AG09319 (cell line): ENCODE results near the gene PITPNM3.
"Not testable (repeated sequence)": the region's sequence is repeated elsewhere in the genome, so short reads cannot be mapped to it uniquely, and the experiment has no call there.

Experiments used
- DNase-seq: peaks from one replicate; pipeline ENCODE4 v3.0.0-alpha.2; 2010; ENCODE audit warnings: low read depth; ENCODE audit errors: extremely low read depth
- CTCF ChIP-seq: IDR thresholded peaks from 2 replicates; pipeline ENCODE4 v1.5.1; 2011; ENCODE audit warnings: low read depth, mild to moderate bottlenecking, inconsistent platforms, low read length, moderate library complexity

PITPNM3 gene

GRCh38 chr17:6491071-6491700 lies 65.2 kb downstream of the PITPNM3 start:
- DNase-seq: no peak

GRCh38 chr17:6489016-6489550 lies 67.3 kb downstream of the PITPNM3 start:
- DNase-seq: no peak
- TF ChIP-seq CTCF: no peak

More at GRCh38 chr17:6491071-6491700, 65.2 kb downstream of the PITPNM3 start:
- TF ChIP-seq CTCF: no peak

GRCh38 chr17:6488008-6488539 lies 68.3 kb downstream of the PITPNM3 start:
- no peak for TF ChIP-seq CTCF
- DNase-seq: no peak

DNA sequence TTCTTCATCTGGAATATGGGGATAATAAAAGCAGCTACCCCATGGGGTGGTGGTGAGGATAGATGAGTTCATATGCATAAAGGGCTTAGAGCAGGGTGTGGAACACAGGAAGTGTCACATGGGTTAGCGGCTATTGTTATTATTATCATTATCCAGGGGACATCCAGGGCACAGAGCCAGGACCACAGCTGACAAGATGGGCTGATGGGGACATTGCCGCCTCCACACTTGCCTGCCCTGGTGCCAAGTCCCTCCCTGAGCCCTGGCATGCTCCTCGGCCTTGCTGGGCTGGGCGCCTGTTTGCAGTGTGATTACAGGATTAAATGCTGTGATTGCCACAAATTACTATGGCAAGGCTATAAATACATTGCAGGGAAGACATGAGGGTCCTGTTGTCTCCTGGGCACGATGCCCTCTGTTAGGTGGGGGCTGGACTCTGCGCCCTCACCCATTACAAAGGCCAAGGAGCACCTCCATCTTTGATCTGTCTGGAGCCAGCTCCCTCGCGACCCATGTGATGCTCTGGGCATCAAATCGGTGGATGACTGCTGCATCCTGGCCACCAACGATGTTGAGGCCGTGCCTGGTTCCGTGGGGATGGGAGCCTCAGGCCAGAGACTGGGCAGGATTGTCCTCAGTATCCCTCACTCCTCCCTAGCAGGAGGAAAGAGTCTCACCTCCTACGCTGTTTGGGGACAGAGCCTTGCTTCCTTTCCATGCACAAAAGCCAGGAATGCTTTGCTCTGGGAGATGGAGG lies 68.9 kb downstream of the PITPNM3 start:
- no peak for TF ChIP-seq CTCF

GRCh38 chr17:6485646-6486412 lies 70.5 kb downstream of the PITPNM3 start:
- DNase-seq: no peak
- TF ChIP-seq CTCF: no peak

More for the DNA sequence above, 68.9 kb downstream of the PITPNM3 start:
- DNase-seq: no peak

GRCh38 chr17:6483507-6483906 lies 72.8 kb downstream of the PITPNM3 start:
- DNase-seq: no peak
- no peak for TF ChIP-seq CTCF

- not testable (repeated sequence) for DNase-seq
Observed at GRCh38 chr17:6482796-6483195, 73.6 kb downstream of the PITPNM3 start.
